Osteocyte (in vitro differentiated cells): ENCODE results near the gene CCND1. TPM values are rescaled to one million over a fixed set of nuclear protein-coding genes. Genes with fewer than 3 reads are reported as not detected.
"Not testable (repeated sequence)": the region's sequence is repeated elsewhere in the genome, so short reads cannot be mapped to it uniquely, and the experiment has no call there.

Source experiments
- DNase-seq: peaks from one replicate; pipeline ENCODE4 v3.0.0; 2021; ENCODE audit warnings: mixed read lengths; ENCODE audit not compliant: unreplicated experiment; ENCODE audit errors: extremely low spot score
- H3K27ac Mint-ChIP-seq: one replicate; pipeline ENCODE4 v1.8.0; 2021; ENCODE audit warnings: mild to moderate bottlenecking, mixed read lengths; ENCODE audit not compliant: unreplicated experiment
- H3K27me3 Mint-ChIP-seq: one replicate; pipeline ENCODE4 v1.8.0; 2021; ENCODE audit warnings: mixed read lengths; ENCODE audit not compliant: unreplicated experiment
- H3K36me3 Mint-ChIP-seq: one replicate; pipeline ENCODE4 v1.8.0; 2021; ENCODE audit warnings: mixed read lengths; ENCODE audit not compliant: unreplicated experiment
- H3K4me1 Mint-ChIP-seq: one replicate; pipeline ENCODE4 v1.8.0; 2021; ENCODE audit warnings: mixed read lengths; ENCODE audit not compliant: unreplicated experiment
- H3K4me3 Mint-ChIP-seq: one replicate; pipeline ENCODE4 v1.8.0; 2021; ENCODE audit warnings: mild to moderate bottlenecking, moderate library complexity, mixed read lengths; ENCODE audit not compliant: unreplicated experiment
- H3K9me3 Mint-ChIP-seq: one replicate; pipeline ENCODE4 v1.8.0; 2021; ENCODE audit warnings: mixed read lengths; ENCODE audit not compliant: unreplicated experiment
- total RNA-seq: library from RNA; stranded (reverse); gene quantifications from 2 replicates; pipeline ENCODE4 v1.2.1, GENCODE V29; 2021
- TF ChIP-seq, protein P1 (sequence below): fragments of 200-600 bp; sonication (generic); IDR thresholded peaks from 2 replicates; pipeline ENCODE4 v1.5.0; 2021; ENCODE audit warnings: antibody characterized with exemption, mild to moderate bottlenecking, moderate library complexity

Gene CCND1
- total RNA-seq, 1 donor from 2014 or later: 180 TPM

DNA sequence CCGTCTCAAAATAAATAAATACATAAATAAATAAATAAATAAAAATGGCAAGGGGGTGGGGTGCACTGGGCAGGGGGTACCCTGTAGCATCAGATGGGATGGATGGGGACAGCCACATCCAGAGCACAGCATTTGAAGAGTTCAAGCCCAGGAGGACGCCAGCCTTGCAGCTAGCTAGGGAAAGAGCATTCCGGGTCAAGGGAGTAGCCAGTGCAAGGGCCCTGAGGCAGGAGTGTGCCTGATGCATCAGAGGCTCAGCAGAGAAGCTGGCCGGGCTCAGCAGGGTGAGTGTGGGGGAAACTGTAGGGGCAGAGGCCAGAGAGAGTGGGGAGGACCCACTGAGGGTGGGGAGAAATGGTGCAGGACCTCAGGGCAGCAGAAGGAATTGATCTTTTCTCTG is 23.7 kb upstream of the CCND1 start:
- TF ChIP-seq, protein P1, sequence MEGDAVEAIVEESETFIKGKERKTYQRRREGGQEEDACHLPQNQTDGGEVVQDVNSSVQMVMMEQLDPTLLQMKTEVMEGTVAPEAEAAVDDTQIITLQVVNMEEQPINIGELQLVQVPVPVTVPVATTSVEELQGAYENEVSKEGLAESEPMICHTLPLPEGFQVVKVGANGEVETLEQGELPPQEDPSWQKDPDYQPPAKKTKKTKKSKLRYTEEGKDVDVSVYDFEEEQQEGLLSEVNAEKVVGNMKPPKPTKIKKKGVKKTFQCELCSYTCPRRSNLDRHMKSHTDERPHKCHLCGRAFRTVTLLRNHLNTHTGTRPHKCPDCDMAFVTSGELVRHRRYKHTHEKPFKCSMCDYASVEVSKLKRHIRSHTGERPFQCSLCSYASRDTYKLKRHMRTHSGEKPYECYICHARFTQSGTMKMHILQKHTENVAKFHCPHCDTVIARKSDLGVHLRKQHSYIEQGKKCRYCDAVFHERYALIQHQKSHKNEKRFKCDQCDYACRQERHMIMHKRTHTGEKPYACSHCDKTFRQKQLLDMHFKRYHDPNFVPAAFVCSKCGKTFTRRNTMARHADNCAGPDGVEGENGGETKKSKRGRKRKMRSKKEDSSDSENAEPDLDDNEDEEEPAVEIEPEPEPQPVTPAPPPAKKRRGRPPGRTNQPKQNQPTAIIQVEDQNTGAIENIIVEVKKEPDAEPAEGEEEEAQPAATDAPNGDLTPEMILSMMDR: no peak
- no peak overlapping the region for H3K4me3 Mint-ChIP-seq
- H3K27ac Mint-ChIP-seq: no peak overlapping the region
- no peaks in the 10 kb centered on the region for H3K36me3 Mint-ChIP-seq
- H3K27me3 Mint-ChIP-seq: no peaks in the 10 kb centered on the region
- no peaks in the 10 kb centered on the region for H3K9me3 Mint-ChIP-seq
- no peaks in the 10 kb centered on the region for H3K4me1 Mint-ChIP-seq
- DNase-seq: no peak

GRCh38 chr11:69617682-69618081 is 23.3 kb upstream of the CCND1 start:
- Mint-ChIP-seq H3K4me1 (no peaks in the 10 kb centered on the region), H3K27ac (no peak overlapping the region), H3K9me3 (no peaks in the 10 kb centered on the region), H3K27me3 (no peaks in the 10 kb centered on the region), H3K4me3 (no peak overlapping the region), H3K36me3 (no peaks in the 10 kb centered on the region)
- TF ChIP-seq, protein P1: no peak
- no peak for DNase-seq

GRCh38 chr11:69618237-69618636 is 22.7 kb upstream of the CCND1 start:
- TF ChIP-seq, protein P1: no peak
- no peaks in the 10 kb centered on the region for H3K36me3 Mint-ChIP-seq
- H3K9me3 Mint-ChIP-seq: no peaks in the 10 kb centered on the region
- no peaks in the 10 kb centered on the region for H3K27me3 Mint-ChIP-seq
- no peaks in the 10 kb centered on the region for H3K4me1 Mint-ChIP-seq
- no peak overlapping the region for H3K4me3 Mint-ChIP-seq
- H3K27ac Mint-ChIP-seq: no peak overlapping the region
- DNase-seq: no peak

GRCh38 chr11:69620683-69621290 is 20.2 kb upstream of the CCND1 start:
- TF ChIP-seq, protein P1: no peak
- DNase-seq: no peak
- H3K9me3 Mint-ChIP-seq: no peaks in the 10 kb centered on the region
- H3K36me3 Mint-ChIP-seq: no peaks in the 10 kb centered on the region
- H3K4me3 Mint-ChIP-seq: no peak overlapping the region
- H3K4me1 Mint-ChIP-seq: no peaks in the 10 kb centered on the region
- peaks cover 2% of the 10 kb centered on the region for H3K27me3 Mint-ChIP-seq
- no peak overlapping the region for H3K27ac Mint-ChIP-seq

- H3K4me3 Mint-ChIP-seq, DNase-seq, H3K27ac Mint-ChIP-seq: not testable (repeated sequence)
Measured at GRCh38 chr11:69622097-69622681, 18.8 kb upstream of the CCND1 start.

More at GRCh38 chr11:69622097-69622681, 18.8 kb upstream of the CCND1 start:
- H3K36me3 Mint-ChIP-seq, H3K27me3 Mint-ChIP-seq, H3K4me1 Mint-ChIP-seq, H3K9me3 Mint-ChIP-seq: not testable (repeated sequence)
